Fibroblast of lung (primary cell): ENCODE data around the gene PAX2. TPM values are rescaled to one million over a fixed set of nuclear protein-coding genes. Genes with fewer than 3 reads are reported as not detected.
A peak's percentile ranks its signal among the peaks of the same experiment; 100 is the strongest.

ENCODE experiments used
- DNase-seq, 2 donors: peaks; one replicate each; pipeline versions ENCODE4 v3.0.0 to v3.0.0-alpha.2; 2010; ENCODE audit warnings: low read depth in 2 of 2
- H2AFZ ChIP-seq: 2 replicates; pipeline ENCODE4 v1.5.1; 2012; ENCODE audit warnings: low read length, control low read depth, inconsistent platforms
- H3K27ac ChIP-seq: 2 replicates; pipeline ENCODE4 v1.5.1; 2011; ENCODE audit warnings: low read length, control low read depth; ENCODE audit not compliant: insufficient read depth
- H3K27me3 ChIP-seq: 2 replicates; pipeline ENCODE4 v1.5.1; 2011; ENCODE audit warnings: mild to moderate bottlenecking, low read length; ENCODE audit not compliant: control insufficient read depth, insufficient read depth
- H3K36me3 ChIP-seq: 2 replicates; pipeline ENCODE4 v1.5.1; 2011; ENCODE audit warnings: low read length; ENCODE audit not compliant: control insufficient read depth, insufficient read depth
- H3K4me1 ChIP-seq: 2 replicates; pipeline ENCODE4 v1.5.1; 2011; ENCODE audit warnings: low read length; ENCODE audit not compliant: control insufficient read depth, insufficient read depth; ENCODE audit errors: extremely low read depth
- H3K4me2 ChIP-seq: 2 replicates; pipeline ENCODE4 v1.5.1; 2011; ENCODE audit warnings: low read length, control low read depth; ENCODE audit not compliant: insufficient read depth; ENCODE audit errors: extremely low read depth
- H3K4me3 ChIP-seq, 4 experiments: fragments of 200-600 bp in 1 of 4; sonication (generic) in 1 of 4; replicated peaks in 1 of 4; 2 replicates each; pipeline ENCODE4 v1.5.1; 2011 to 2016; ENCODE audit warnings: low read length in 4 of 4, low read depth in 3 of 4, mild to moderate bottlenecking in 3 of 4, control low read depth in 2 of 4, inconsistent platforms in 1 of 4, mixed read lengths in 1 of 4; ENCODE audit not compliant: insufficient read depth in 1 of 4; ENCODE audit errors: control extremely low read depth in 1 of 4
- H3K79me2 ChIP-seq: 2 replicates; pipeline ENCODE4 v1.5.1; 2012; ENCODE audit warnings: mild to moderate bottlenecking, low read length, inconsistent platforms; ENCODE audit not compliant: control insufficient read depth, insufficient read depth
- H3K9ac ChIP-seq: 2 replicates; pipeline ENCODE4 v1.5.1; 2011; ENCODE audit warnings: mild to moderate bottlenecking, low read length, control low read depth; ENCODE audit not compliant: insufficient read depth
- H3K9me3 ChIP-seq: 2 replicates; pipeline ENCODE4 v1.5.1; 2012; ENCODE audit warnings: low read depth, low read length; ENCODE audit not compliant: control insufficient read depth, insufficient read depth
- H4K20me1 ChIP-seq: 2 replicates; pipeline ENCODE4 v1.5.1; 2011; ENCODE audit warnings: low read length; ENCODE audit not compliant: control insufficient read depth, insufficient read depth; ENCODE audit errors: extremely low read depth
- CTCF ChIP-seq, 2 donors: IDR thresholded peaks in 1 of 2; conservative IDR thresholded peaks in 1 of 2; 1 replicate in 1 of 2; 2 replicates in 1 of 2; pipeline ENCODE4 v1.5.1; 2011 to 2012; ENCODE audit warnings: low read length in 2 of 2, control low read depth in 1 of 2, inconsistent platforms in 1 of 2, low read depth in 1 of 2, mild to moderate bottlenecking in 1 of 2
- EZH2 ChIP-seq: IDR thresholded peaks from 2 replicates; pipeline ENCODE4 v1.5.1; 2012; ENCODE audit warnings: low read length, control low read depth, mild to moderate bottlenecking; ENCODE audit errors: missing control alignments
- polyA plus RNA-seq, 2 donors: library from polyadenylated mRNA; depleted of rRNA in 1 of 2; stranded (reverse) in 1 of 2; unstranded in 1 of 2; fragments of >200 nt; gene quantifications; 2 replicates each; pipeline ENCODE4 v1.2.1, GENCODE V29; 2011 to 2012; ENCODE audit warnings: missing spikeins in 1 of 2
- total RNA-seq: library from RNA; depleted of rRNA; stranded (reverse); fragments of >200 nt; gene quantifications from 2 replicates; pipeline ENCODE4 v1.2.1, GENCODE V29; 2014

PAX2 gene
- total and polyA plus RNA-seq, 2 donors (not counting 1 experiment from before 2014, with no cell fraction given): not detected

GRCh38 chr10:100735337-100736143 is 9.8 kb upstream of the PAX2 start:
- Histone ChIP-seq H3K4me2 (no peak overlapping the region), H2AFZ (no peak overlapping the region), H3K9me3 (no peaks in the 10 kb centered on the region), H3K27me3 (peaks cover 91% of the 10 kb centered on the region), H4K20me1 (no peaks in the 10 kb centered on the region), H3K4me1 (no peaks in the 10 kb centered on the region), H3K27ac (no peak overlapping the region), H3K9ac (no peak overlapping the region), H3K36me3 (no peaks in the 10 kb centered on the region), H3K79me2 (no peaks in the 10 kb centered on the region), H3K4me3 (no peak overlapping the region)
- peak; percentile 82 for TF ChIP-seq EZH2
- TF ChIP-seq CTCF (conservative IDR thresholded peaks at IDR 0.05 in 1 of 2, IDR thresholded peaks at IDR 0.05 in 1 of 2; ENCODE audit: low read depth in 1 of 2, low read length in 2 of 2): no peak
- DNase-seq: no peak

- no peak overlapping the region for H3K9ac ChIP-seq
- H3K27ac ChIP-seq: no peak overlapping the region
- H4K20me1 ChIP-seq: no peaks in the 10 kb centered on the region
- H3K27me3 ChIP-seq: peaks cover 90% of the 10 kb centered on the region
- no peak overlapping the region for H3K4me2 ChIP-seq
- H3K4me1 ChIP-seq: no peaks in the 10 kb centered on the region
- no peak for DNase-seq
- no peak overlapping the region for H2AFZ ChIP-seq
- TF ChIP-seq EZH2: no peak
- no peak for TF ChIP-seq CTCF (conservative IDR thresholded peaks at IDR 0.05 in 1 of 2, IDR thresholded peaks at IDR 0.05 in 1 of 2; ENCODE audit: low read depth in 1 of 2, low read length in 2 of 2)
- no peaks in the 10 kb centered on the region for H3K79me2 ChIP-seq
- no peaks in the 10 kb centered on the region for H3K9me3 ChIP-seq
- H3K36me3 ChIP-seq: no peaks in the 10 kb centered on the region
- H3K4me3 ChIP-seq: no peak overlapping the region
These were observed 9.1 kb upstream of the PAX2 start for GRCh38 chr10:100736144-100736808.

- peaks cover 88% of the 10 kb centered on the region for H3K27me3 ChIP-seq
These were observed 8.5 kb upstream of the PAX2 start for GRCh38 chr10:100736809-100737354.

More at GRCh38 chr10:100736809-100737354, 8.5 kb upstream of the PAX2 start:
- no peaks in the 10 kb centered on the region for H3K4me1 ChIP-seq
- no peak overlapping the region for H3K27ac ChIP-seq
- no peak overlapping the region for H3K4me2 ChIP-seq
- no peak overlapping the region for H3K4me3 ChIP-seq
- H3K79me2 ChIP-seq: no peaks in the 10 kb centered on the region
- H3K9ac ChIP-seq: no peak overlapping the region
- no peaks in the 10 kb centered on the region for H3K36me3 ChIP-seq
- H4K20me1 ChIP-seq: no peaks in the 10 kb centered on the region
- H3K9me3 ChIP-seq: no peaks in the 10 kb centered on the region
- no peak overlapping the region for H2AFZ ChIP-seq
- no peak for DNase-seq
- TF ChIP-seq CTCF (conservative IDR thresholded peaks at IDR 0.05 in 1 of 2, IDR thresholded peaks at IDR 0.05 in 1 of 2; ENCODE audit: low read depth in 1 of 2, low read length in 2 of 2) (no peak), EZH2 (no peak)
